B cell (primary cell): Measurements from ENCODE around the gene GLTP. TPM values are rescaled to one million over a fixed set of nuclear protein-coding genes. Genes with fewer than 3 reads are reported as not detected.

Experiments used
- ATAC-seq: fragments of 200-7000 bp; cut with Tn5 transposase; one replicate; pipeline ENCODE4 v1.10.0; 2021; ENCODE audit warnings: low read depth, mild to moderate bottlenecking, moderate number of reproducible peaks, moderate library complexity
- CTCF ChIA-PET: fragments of 350-600 bp; sonication (Branson Sonifier 250); formaldehyde crosslinking; loops from one replicate; lab custom pipeline; 2021; ENCODE audit warnings: antibody characterized with exemption, inconsistent platforms; lab: Charles Lee
- POLR2A ChIA-PET: fragments of 350-600 bp; sonication (Branson Sonifier 250); formaldehyde crosslinking; loops from one replicate; lab custom pipeline; 2021; ENCODE audit warnings: antibody characterized with exemption; lab: Charles Lee
- DNase-seq: peaks from one replicate; pipeline ENCODE4 v3.0.0; 2013
- H2AFZ ChIP-seq: 2 replicates; pipeline ENCODE4 v1.6.1; 2012; ENCODE audit warnings: mild to moderate bottlenecking, low read depth, low read length; ENCODE audit not compliant: insufficient read depth, poor library complexity, severe bottlenecking
- H3K27ac ChIP-seq, 2 donors: 1 replicate in 1 of 2; 2 replicates in 1 of 2; pipeline ENCODE4 v1.5.1; 2012 to 2013; ENCODE audit warnings: low read length in 2 of 2, mild to moderate bottlenecking in 2 of 2, moderate library complexity in 1 of 2
- H3K27me3 ChIP-seq, 4 experiments: fragments of 200-600 bp in 1 of 4; sonication (generic) in 1 of 4; replicated peaks in 1 of 4; 1 replicate in 2 of 4; 2 replicates in 2 of 4; pipeline versions ENCODE4 v1.6.1 to v1.7.0; 2013 to 2016; ENCODE audit warnings: low read length in 3 of 4, mild to moderate bottlenecking in 2 of 4, mixed read lengths in 1 of 4, moderate library complexity in 1 of 4; ENCODE audit not compliant: insufficient read depth in 4 of 4, control insufficient read depth in 3 of 4; ENCODE audit errors: control extremely low read depth in 1 of 4
- H3K36me3 ChIP-seq, 2 experiments: replicated peaks in 1 of 2; 1 replicate in 1 of 2; 2 replicates in 1 of 2; pipeline versions ENCODE4 v1.6.1 to v1.7.1; 2013; ENCODE audit warnings: low read length in 1 of 2; ENCODE audit not compliant: insufficient read depth in 2 of 2, control insufficient read depth in 1 of 2; ENCODE audit errors: control extremely low read depth in 1 of 2, extremely low read depth in 1 of 2
- H3K4me1 ChIP-seq, 2 donors: fragments of 200-600 bp in 1 of 2; sonication (generic) in 1 of 2; 1 replicate in 1 of 2; 2 replicates in 1 of 2; pipeline versions ENCODE4 v1.5.1 to v1.6.1; 2013 to 2017; ENCODE audit warnings: low read length in 2 of 2; ENCODE audit not compliant: control insufficient read depth in 2 of 2, insufficient read depth in 2 of 2
- H3K4me2 ChIP-seq: replicated peaks from 2 replicates; pipeline ENCODE3; 2012; ENCODE audit warnings: mild to moderate bottlenecking, low read depth, low read length; ENCODE audit not compliant: poor library complexity, severe bottlenecking
- H3K4me3 ChIP-seq, 5 experiments: fragments of 200-600 bp in 1 of 5; sonication (generic) in 1 of 5; 1 replicate in 3 of 5; 2 replicates in 2 of 5; pipeline versions ENCODE4 v1.5.1 to v1.7.0; 2011 to 2016; ENCODE audit warnings: low read length in 4 of 5, mild to moderate bottlenecking in 4 of 5, low read depth in 2 of 5, control low read depth in 1 of 5, moderate library complexity in 1 of 5; ENCODE audit not compliant: insufficient read depth in 1 of 5; ENCODE audit errors: control extremely low read depth in 1 of 5, extremely low read depth in 1 of 5
- H3K79me2 ChIP-seq: fragments of 200-600 bp; sonication (generic); one replicate; pipeline ENCODE4 v1.6.0; 2016; ENCODE audit warnings: low read length; ENCODE audit not compliant: control insufficient read depth, insufficient read depth
- H3K9ac ChIP-seq: fragments of 200-600 bp; sonication (generic); 2 replicates; pipeline ENCODE4 v1.6.1; 2017; ENCODE audit warnings: mild to moderate bottlenecking, low read length, moderate library complexity
- H3K9me3 ChIP-seq, 3 donors: one replicate each; pipeline versions ENCODE4 v1.6.1 to v1.7.1; 2013; ENCODE audit warnings: low read length in 2 of 3; ENCODE audit not compliant: control insufficient read depth in 2 of 3, insufficient read depth in 1 of 3; ENCODE audit errors: control extremely low read depth in 1 of 3
- H4K20me1 ChIP-seq: 2 replicates; pipeline ENCODE4 v1.6.0; 2012; ENCODE audit warnings: mild to moderate bottlenecking, low read length; ENCODE audit not compliant: insufficient read depth, control insufficient read depth, poor library complexity, severe bottlenecking
- H3K27ac Mint-ChIP-seq: one replicate; pipeline ENCODE4 v1.8.0; 2021; ENCODE audit warnings: mixed read lengths
- H3K27me3 Mint-ChIP-seq: one replicate; pipeline ENCODE4 v1.8.0; 2021; ENCODE audit warnings: mixed read lengths
- H3K4me1 Mint-ChIP-seq: one replicate; pipeline ENCODE4 v1.8.0; 2021; ENCODE audit warnings: mixed read lengths
- H3K4me3 Mint-ChIP-seq: one replicate; pipeline ENCODE4 v1.8.0; 2021; ENCODE audit warnings: mixed read lengths
- H3K9me3 Mint-ChIP-seq: one replicate; pipeline ENCODE4 v1.8.0; 2022; ENCODE audit warnings: mixed read lengths; ENCODE audit not compliant: insufficient read depth
- CTCF ChIP-seq: fragments of 200-600 bp; IDR thresholded peaks from one replicate; pipeline ENCODE4 v1.8.0; 2022; ENCODE audit warnings: antibody characterized with exemption, mild to moderate bottlenecking
- EZH2 ChIP-seq: IDR thresholded peaks from 2 replicates; pipeline ENCODE4 v1.6.1; 2012; ENCODE audit warnings: borderline replicate concordance, low read depth, mild to moderate bottlenecking, moderate library complexity, low read length; ENCODE audit not compliant: insufficient read depth, poor library complexity, severe bottlenecking
- WGBS: methylation state at CpG from one replicate; pipeline ENCODE4 v1.1.5; 2013; ENCODE audit warnings: missing lambda C conversion rate; ENCODE audit not compliant: insufficient coverage; 5-methylcytosine and 5-hydroxymethylcytosine counted together
- intact Hi-C: fragments of 100-400 bp; cut with micrococcal nuclease; formaldehyde crosslinking; loops from one replicate; pipeline ENCODE4 v1.10.0; 2022
- polyA plus RNA-seq: library from polyadenylated mRNA; depleted of rRNA; stranded (reverse); fragments of >200 nt; gene quantifications from 2 replicates; pipeline ENCODE4 v1.2.3, GENCODE V29; 2012
- total RNA-seq, 2 donors: library from RNA; stranded (reverse); fragments of 120-200 nt in 1 of 2; gene quantifications; 1 replicate in 1 of 2; 2 replicates in 1 of 2; pipeline versions ENCODE4 v1.2.3 to v1.2.4, GENCODE V29; 2013 to 2022

The GLTP gene
- total and polyA plus RNA-seq, 2 donors (not counting 1 experiment from before 2014, with no cell fraction given) = 18.7 to 24.9 TPM

- H3K4me1 ChIP-seq = peaks cover 0 to 8% of the 10 kb centered on the region in 2 donors
- DNase-seq (no peak), ATAC-seq (no peak)
- intact Hi-C loops = no loop called here
- peaks cover 3% of the 10 kb centered on the region for H3K79me2 ChIP-seq
- no peaks in the 10 kb centered on the region for H4K20me1 ChIP-seq
- H3K36me3 ChIP-seq = peaks cover 5 to 32% of the 10 kb centered on the region in 2 experiments
- Mint-ChIP-seq H3K27me3 (no peaks in the 10 kb centered on the region), H3K4me1 (peaks cover 14% of the 10 kb centered on the region), H3K9me3 (no peaks in the 10 kb centered on the region), H3K4me3 (no peak overlapping the region), H3K27ac (no peak overlapping the region)
- ChIA-PET CTCF (interaction anchor here (1.1 to 6.2 kb wide), 2 partner anchors 12 to 74 kb away, joined by 3 to 39 read pairs; no protein-coding TSS in a partner anchor), POLR2A (no interaction called here)
- H3K4me2 ChIP-seq = no peak overlapping the region
- H3K9ac ChIP-seq = no peak overlapping the region
- no peaks in the 10 kb centered on the region for H3K27me3 ChIP-seq
- 92% methylated on average over 10 of the region's 11 CpGs for WGBS
- no peak overlapping the region for H3K27ac ChIP-seq
- TF ChIP-seq CTCF = no peak
- no peak for TF ChIP-seq EZH2
- no peaks in the 10 kb centered on the region for H3K9me3 ChIP-seq
- H2AFZ ChIP-seq = no peak overlapping the region
- H3K4me3 ChIP-seq = no peak overlapping the region
Measured at GRCh38 chr12:109926488-109927210, 46.3 kb upstream of the GLTP start.

- intact Hi-C loops = no loop called here
- Histone ChIP-seq H4K20me1 (no peaks in the 10 kb centered on the region), H3K9me3 (no peaks in the 10 kb centered on the region), H3K79me2 (peaks cover 3% of the 10 kb centered on the region), H3K27ac (no peak overlapping the region), H3K4me2 (no peak overlapping the region), H3K36me3 (peaks cover 4 to 29% of the 10 kb centered on the region in 2 experiments), H3K9ac (no peak overlapping the region), H3K4me3 (no peak overlapping the region), H3K27me3 (no peaks in the 10 kb centered on the region), H2AFZ (no peak overlapping the region), H3K4me1 (peaks cover 0 to 8% of the 10 kb centered on the region in 2 donors)
- WGBS = 90% methylated on average over 8 of the region's 8 CpGs
- DNase-seq (no peak), ATAC-seq (no peak)
- H3K9me3 Mint-ChIP-seq = no peaks in the 10 kb centered on the region
- H3K4me3 Mint-ChIP-seq = no peak overlapping the region
- no peak overlapping the region for H3K27ac Mint-ChIP-seq
- no peaks in the 10 kb centered on the region for H3K27me3 Mint-ChIP-seq
- ChIA-PET CTCF (interaction anchor here (1.1 to 6.2 kb wide), 2 partner anchors 11 to 73 kb away, joined by 3 to 39 read pairs; no protein-coding TSS in a partner anchor), POLR2A (no interaction called here)
- TF ChIP-seq EZH2 (no peak), CTCF (no peak)
- peaks cover 14% of the 10 kb centered on the region for H3K4me1 Mint-ChIP-seq
Measured at GRCh38 chr12:109926016-109926415, 45.7 kb upstream of the GLTP start.
